Measurements from ENCODE around the gene CSNK1G2.

DNA sequence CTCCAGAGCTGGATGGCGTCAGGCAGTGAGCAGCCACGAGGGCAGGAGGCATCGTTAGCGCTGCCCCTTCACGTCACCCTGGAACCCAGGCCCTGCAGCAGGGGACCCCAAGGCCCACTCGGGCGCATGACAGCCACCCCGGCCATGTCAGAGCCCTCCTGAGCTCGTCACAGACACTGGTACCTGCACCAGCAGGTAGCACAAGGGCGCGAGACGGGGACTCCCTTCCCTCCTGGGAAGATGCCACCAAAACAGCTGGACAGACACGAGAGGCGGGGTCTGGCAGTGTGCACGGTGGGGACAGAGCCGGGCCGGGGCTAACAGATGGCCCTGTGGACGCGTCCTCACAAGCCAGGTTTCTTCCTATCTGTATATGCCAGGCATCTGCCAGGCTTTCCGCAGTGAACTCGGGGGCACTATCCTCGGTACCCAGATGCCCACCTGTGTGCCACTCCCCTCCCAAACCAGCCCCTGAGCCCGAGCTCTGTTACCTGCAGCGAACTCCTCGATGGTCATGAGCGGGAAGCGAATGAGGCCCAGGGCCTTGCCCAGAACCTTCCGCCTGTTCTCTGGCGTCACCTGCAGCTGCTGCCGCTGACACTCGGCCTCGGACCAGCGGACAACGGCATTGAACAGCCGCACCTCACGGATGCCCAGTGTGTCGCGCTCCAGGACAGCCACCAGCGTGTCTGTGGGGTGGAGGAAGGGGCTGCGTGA lies 48.7 kb downstream of the CSNK1G2 start:
- TF ChIP-seq, protein P1, sequence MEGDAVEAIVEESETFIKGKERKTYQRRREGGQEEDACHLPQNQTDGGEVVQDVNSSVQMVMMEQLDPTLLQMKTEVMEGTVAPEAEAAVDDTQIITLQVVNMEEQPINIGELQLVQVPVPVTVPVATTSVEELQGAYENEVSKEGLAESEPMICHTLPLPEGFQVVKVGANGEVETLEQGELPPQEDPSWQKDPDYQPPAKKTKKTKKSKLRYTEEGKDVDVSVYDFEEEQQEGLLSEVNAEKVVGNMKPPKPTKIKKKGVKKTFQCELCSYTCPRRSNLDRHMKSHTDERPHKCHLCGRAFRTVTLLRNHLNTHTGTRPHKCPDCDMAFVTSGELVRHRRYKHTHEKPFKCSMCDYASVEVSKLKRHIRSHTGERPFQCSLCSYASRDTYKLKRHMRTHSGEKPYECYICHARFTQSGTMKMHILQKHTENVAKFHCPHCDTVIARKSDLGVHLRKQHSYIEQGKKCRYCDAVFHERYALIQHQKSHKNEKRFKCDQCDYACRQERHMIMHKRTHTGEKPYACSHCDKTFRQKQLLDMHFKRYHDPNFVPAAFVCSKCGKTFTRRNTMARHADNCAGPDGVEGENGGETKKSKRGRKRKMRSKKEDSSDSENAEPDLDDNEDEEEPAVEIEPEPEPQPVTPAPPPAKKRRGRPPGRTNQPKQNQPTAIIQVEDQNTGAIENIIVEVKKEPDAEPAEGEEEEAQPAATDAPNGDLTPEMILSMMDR (IDR thresholded peaks at IDR 0.05): no peak
- TF ChIP-seq POLR2A (IDR thresholded peaks at IDR 0.05): no peak

Measured in vagina (tissue), 2 donors.